HFFc6 (cell line): ENCODE data around the gene CDC20B. TPM values are rescaled to one million over a fixed set of nuclear protein-coding genes. Genes with fewer than 3 reads are reported as not detected.
"Not testable (repeated sequence)": the region's sequence is repeated elsewhere in the genome, so short reads cannot be mapped to it uniquely, and the experiment has no call there.

ENCODE experiments used
- DNase-seq: peaks from one replicate; pipeline ENCODE4 v3.0.0-alpha.2; 2018
- H3K27ac Mint-ChIP-seq: 2 replicates; pipeline ENCODE4 v1.8.0; 2020; ENCODE audit warnings: mild to moderate bottlenecking, mixed read lengths
- H3K27me3 Mint-ChIP-seq: 2 replicates; pipeline ENCODE4 v1.8.0; 2021; ENCODE audit warnings: mild to moderate bottlenecking, moderate library complexity, mixed read lengths; ENCODE audit not compliant: insufficient read depth
- H3K36me3 Mint-ChIP-seq: 2 replicates; pipeline ENCODE4 v1.8.0; 2021; ENCODE audit warnings: low read depth, mixed read lengths
- H3K4me1 Mint-ChIP-seq: 2 replicates; pipeline ENCODE4 v1.8.0; 2020; ENCODE audit warnings: low read depth, mixed read lengths
- H3K4me3 Mint-ChIP-seq: 2 replicates; pipeline ENCODE4 v1.8.0; 2020; ENCODE audit warnings: mild to moderate bottlenecking, moderate library complexity, mixed read lengths
- H3K9me3 Mint-ChIP-seq: 2 replicates; pipeline ENCODE4 v1.8.0; 2020; ENCODE audit warnings: mild to moderate bottlenecking, mixed read lengths
- CTCF ChIP-seq: fragments of 200-600 bp; sonication (generic); IDR thresholded peaks from 2 replicates; pipeline ENCODE4 v1.5.0; 2021; ENCODE audit warnings: antibody characterized with exemption, mild to moderate bottlenecking
- total RNA-seq, 6 experiments: library from RNA; stranded (reverse); fragmentation: NEBNext Ultra II Directional; extraction: Animal tissue kit (Norgen Biotek cat#: 25700); gene quantifications; 2 replicates in 1 of 6; 3 replicates in 5 of 6; pipeline ENCODE4 v1.2.3, GENCODE V29; 2021

The CDC20B gene
- total RNA-seq, 6 experiments from 2014 or later, result 0.07 to 0.20 (median 0.12) TPM; not detected in 1

- peaks cover 20% of the 10 kb centered on the region for H3K4me1 Mint-ChIP-seq
- no peak for DNase-seq
- no peaks in the 10 kb centered on the region; the same call in none of the 2 replicates for H3K27me3 Mint-ChIP-seq
- TF ChIP-seq CTCF, result no peak
- H3K9me3 Mint-ChIP-seq, result peaks cover 13% of the 10 kb centered on the region
- peaks cover 21% of the 10 kb centered on the region; the same call in 1 of the 2 replicates for H3K36me3 Mint-ChIP-seq
- no peak overlapping the region for H3K27ac Mint-ChIP-seq
- no peak overlapping the region for H3K4me3 Mint-ChIP-seq
Measured at GRCh38 chr5:55101556-55102276, 71.3 kb downstream of the CDC20B start.

GRCh38 chr5:55101148-55101547 lies 71.8 kb downstream of the CDC20B start:
- DNase-seq, H3K27ac Mint-ChIP-seq, H3K4me3 Mint-ChIP-seq, H3K27me3 Mint-ChIP-seq: not testable (repeated sequence)
- H3K4me1 Mint-ChIP-seq, result peaks cover 20% of the 10 kb centered on the region
- peaks cover 13% of the 10 kb centered on the region for H3K9me3 Mint-ChIP-seq
- peaks cover 21% of the 10 kb centered on the region; the same call in 1 of the 2 replicates for H3K36me3 Mint-ChIP-seq

GRCh38 chr5:55096861-55097260 lies 76.1 kb downstream of the CDC20B start:
- peaks cover 8% of the 10 kb centered on the region for H3K27me3 Mint-ChIP-seq

DNA sequence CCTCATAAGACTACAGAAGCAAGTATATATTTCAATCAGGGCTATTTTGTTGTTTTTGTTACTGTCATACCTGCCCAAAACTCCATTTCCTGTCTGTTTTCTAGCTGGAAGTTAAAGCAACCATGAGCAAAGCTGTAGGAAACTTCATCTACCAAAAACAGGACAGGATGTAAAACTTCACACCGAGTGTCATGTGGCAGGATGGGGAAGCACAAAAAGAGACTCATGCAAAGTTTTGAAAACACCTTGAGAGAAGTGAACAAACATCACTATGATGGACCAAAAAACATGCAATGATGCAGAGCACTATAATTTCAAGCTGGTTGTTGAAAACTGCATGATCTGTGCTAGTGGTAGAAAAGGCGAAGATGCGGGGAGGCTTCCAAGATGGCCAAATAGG lies 76.8 kb downstream of the CDC20B start:
- Mint-ChIP-seq H3K36me3 (peaks cover 22% of the 10 kb centered on the region), H3K9me3 (peaks cover 18% of the 10 kb centered on the region), H3K27me3 (peaks cover 8% of the 10 kb centered on the region), H3K4me1 (no peaks in the 10 kb centered on the region), H3K27ac (no peak overlapping the region), H3K4me3 (no peak overlapping the region)
- no peak for DNase-seq
- no peak for TF ChIP-seq CTCF

More at GRCh38 chr5:55096861-55097260, 76.1 kb downstream of the CDC20B start:
- Mint-ChIP-seq H3K36me3 (peaks cover 21% of the 10 kb centered on the region; the same call in 1 of the 2 replicates), H3K4me3 (no peak overlapping the region), H3K27ac (no peak overlapping the region), H3K4me1 (no peaks in the 10 kb centered on the region), H3K9me3 (peaks cover 13% of the 10 kb centered on the region)
- DNase-seq, result no peak
- no peak for TF ChIP-seq CTCF

DNA sequence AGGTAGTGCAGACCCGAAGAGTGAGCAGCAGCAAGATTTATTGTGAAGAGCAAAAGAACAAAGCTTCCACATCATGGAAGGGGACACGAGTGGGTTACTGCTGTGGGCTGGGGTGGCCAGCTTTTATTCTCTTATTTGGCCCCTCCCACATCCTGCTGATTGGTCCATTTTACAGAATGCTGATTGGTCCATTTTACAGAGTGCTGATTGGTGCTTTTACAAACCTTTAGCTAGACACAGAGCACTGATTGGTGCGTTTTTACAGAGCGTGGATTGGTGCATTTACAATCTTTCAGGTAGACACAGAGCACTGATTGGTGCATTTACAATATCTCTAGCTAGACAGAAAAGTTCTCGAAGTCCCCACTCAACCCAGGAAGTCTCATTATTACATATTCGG lies 82.0 kb downstream of the CDC20B start:
- not testable (repeated sequence) for H3K27ac Mint-ChIP-seq, H3K4me1 Mint-ChIP-seq, H3K4me3 Mint-ChIP-seq, DNase-seq
- peaks cover 15% of the 10 kb centered on the region for H3K27me3 Mint-ChIP-seq
- H3K36me3 Mint-ChIP-seq, result peaks cover 12% of the 10 kb centered on the region
- H3K9me3 Mint-ChIP-seq, result peaks cover 17% of the 10 kb centered on the region

DNA sequence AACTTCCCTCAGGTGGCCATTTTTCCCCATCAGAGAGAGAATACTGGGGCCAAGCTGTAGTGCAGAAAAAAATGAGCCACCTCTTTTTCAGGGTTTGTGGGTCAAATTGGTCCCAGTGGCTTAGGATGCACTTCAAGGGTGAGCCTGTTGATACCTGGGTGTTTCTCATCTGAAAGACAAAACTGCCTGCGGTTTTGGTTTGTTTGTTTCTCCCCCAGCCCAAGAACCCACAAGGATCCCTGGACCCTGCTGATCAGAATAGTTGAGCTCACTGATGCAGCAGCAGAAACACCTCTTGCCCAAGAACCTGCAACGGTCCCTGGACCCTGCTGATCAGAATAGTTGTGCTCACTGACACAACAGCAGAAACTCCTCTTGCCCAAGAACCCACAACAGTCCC lies 83.7 kb downstream of the CDC20B start:
- DNase-seq, H3K4me1 Mint-ChIP-seq, H3K4me3 Mint-ChIP-seq, H3K27ac Mint-ChIP-seq: not testable (repeated sequence)
- Mint-ChIP-seq H3K9me3 (peaks cover 24% of the 10 kb centered on the region), H3K36me3 (peaks cover 12% of the 10 kb centered on the region), H3K27me3 (peaks cover 12% of the 10 kb centered on the region)

- Mint-ChIP-seq H3K36me3 (peaks cover 21% of the 10 kb centered on the region), H3K4me3 (no peak overlapping the region), H3K27ac (no peak overlapping the region), H3K27me3 (no peaks in the 10 kb centered on the region), H3K4me1 (no peaks in the 10 kb centered on the region), H3K9me3 (peaks cover 37% of the 10 kb centered on the region)
- TF ChIP-seq CTCF, result no peak
- DNase-seq, result no peak
Measured at GRCh38 chr5:55081541-55081940, 91.4 kb downstream of the CDC20B start.
